HPDE6-E6E7 (cell line): ENCODE data around the gene ATP10B.
A peak's percentile ranks its signal among the peaks of the same experiment; 100 is the strongest.
"Not testable (repeated sequence)": the region's sequence is repeated elsewhere in the genome, so short reads cannot be mapped to it uniquely, and the experiment has no call there.

ENCODE experiments used
- DNase-seq: peaks from one replicate; pipeline ENCODE4 v3.0.0; 2011; ENCODE audit warnings: missing footprints; ENCODE audit errors: extremely low spot score

ATP10B gene

DNA sequence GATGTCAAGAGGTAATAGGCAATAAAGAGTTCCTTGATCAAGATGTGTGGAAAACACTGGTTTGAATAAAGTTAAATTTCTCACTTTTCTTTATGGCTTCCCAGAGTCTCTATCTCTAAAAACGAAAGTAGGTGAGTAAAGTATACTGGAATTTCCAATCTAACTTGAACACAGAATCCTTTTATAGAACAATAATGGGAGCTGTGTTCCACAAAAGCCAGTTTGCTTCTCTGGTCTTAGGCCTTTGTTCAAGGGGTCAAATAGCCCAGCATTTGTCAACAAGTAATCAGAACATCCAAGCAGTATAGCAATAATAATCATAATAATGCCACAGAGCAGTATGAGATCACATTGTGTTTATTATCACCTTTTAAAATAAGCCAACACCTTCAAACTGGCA is 20.2 kb downstream of the ATP10B start:
- no peak for DNase-seq

DNA sequence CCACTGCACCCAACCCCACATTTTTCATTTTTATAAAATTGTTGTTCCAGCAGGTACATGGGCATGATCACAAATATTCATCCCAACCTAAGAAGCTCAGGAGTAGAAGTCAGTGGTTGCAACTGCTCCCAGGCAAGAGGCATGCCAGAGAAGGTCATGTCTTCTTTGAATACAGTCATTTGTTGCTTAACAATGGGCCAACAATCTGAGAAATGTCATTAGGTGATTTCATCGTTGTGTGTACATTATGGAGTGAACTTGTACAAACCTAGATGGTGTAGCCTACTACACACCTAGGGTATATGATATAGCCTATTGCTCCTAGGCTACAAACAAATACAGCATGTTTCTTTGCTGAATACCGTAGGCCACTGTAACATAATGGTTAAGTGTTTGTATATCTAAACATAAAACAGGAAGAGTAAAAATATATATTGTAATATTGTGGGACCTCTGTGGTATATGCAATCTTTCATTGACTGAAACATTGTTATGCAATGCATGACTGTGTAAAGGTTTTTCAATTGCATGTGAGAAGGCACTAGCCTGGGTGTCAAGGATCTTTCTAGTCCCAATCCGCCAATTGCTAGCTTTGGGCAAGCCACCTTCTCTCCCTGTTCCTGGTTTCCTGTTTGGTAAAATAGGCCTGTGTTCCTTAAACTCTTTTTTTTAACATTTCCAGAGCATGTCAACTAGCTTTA is 27.6 kb downstream of the ATP10B start:
- no peak for DNase-seq

DNA sequence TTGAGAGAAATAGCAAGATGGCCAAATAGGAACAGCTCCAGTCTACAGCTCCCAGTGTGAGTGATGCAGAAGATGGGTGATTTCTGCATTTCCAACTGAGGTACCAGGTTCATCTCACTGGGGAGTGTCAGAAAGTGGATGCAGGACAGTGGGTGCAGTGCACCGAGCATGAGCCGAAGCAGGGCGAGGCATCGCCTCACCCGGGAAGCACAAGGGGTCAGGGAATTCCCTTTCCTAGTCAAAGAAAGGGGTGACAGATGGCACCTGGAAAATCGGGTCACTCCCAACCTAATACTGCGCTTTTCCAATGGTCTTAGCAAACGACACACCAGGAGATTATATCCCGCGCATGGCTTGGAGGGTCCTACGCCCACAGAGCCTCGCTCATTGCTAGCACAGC is 39.0 kb downstream of the ATP10B start:
- not testable (repeated sequence) for DNase-seq

DNA sequence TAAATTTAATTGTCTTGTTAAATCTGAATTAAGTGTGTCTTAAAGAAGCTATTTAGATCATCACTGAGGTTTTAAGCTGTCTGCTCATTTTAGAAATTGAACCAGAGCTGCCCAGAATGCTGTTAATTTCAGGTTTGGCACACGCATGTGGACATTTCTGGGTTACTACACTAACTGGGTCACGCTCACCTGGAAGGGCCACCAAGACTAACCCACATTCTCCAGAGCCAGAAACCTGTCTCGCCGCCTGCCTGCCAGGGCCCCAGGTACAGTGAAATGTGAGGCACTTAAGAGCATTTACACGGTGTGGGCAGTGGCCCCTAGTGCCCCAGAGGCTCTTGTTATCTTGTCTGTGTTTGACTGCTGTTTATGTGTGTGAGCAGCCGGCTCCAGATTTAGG is 46.6 kb downstream of the ATP10B start:
- no peak for DNase-seq

DNA sequence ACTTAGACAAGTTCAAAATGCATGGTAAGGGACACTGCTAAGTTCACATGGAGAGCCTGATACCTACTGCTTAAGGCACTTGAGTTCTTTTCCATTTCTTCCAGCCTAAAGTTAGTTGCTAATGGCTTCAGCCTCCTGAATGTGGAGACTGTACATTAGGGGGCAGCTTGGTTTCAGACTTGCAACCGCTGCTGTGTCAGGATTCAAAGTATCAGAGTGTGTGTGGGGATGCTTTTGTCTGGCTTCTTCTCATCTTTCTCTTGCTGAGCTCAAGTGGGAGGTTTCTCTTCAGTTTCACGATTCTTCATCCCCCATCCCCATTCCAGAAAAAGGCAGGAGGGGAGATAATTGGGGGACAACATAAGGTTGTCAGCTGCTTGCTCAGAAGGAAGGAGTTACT is 49.4 kb downstream of the ATP10B start:
- DNase-seq: no peak

DNA sequence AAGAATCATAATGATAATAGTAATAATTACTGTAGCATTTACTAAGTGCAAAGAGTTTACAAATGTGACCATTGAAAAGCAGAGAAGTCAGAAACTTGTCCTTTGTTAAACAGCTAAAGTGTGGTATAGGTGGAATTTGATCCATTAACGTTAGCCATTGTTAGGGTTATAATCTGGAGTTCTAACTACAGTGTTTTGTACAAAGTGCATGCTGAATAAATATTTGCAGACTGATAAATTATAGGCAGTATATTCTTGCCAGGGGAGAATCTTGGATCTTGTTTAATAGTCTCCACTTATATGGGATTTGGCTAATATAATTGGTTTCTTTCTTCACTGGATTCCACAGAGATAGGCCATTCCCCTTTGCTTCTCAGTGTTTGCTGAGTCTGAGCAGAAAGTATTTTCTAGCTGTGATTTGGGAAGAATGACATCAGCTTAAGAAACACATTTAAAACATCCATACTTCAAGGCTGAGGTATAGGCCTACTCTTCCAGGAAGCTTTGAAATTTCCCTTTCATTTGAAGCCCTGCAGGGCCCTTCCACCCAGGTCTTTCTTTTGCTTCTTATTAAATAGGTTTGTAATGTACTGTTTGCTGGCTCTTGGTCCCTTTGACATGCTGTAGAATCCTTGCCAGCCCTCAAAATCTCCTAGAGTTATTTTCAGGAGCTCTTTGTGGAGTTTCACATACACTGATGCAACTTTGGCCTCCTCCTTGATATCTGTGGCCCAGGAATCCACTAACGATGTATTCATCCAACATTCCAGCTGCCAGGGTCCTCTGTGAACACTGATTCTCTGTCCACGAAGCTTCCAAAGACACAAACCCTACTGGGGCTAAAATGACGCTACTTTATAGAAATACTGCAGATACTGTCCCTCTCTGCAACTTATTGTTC is 51.4 kb downstream of the ATP10B start:
- DNase-seq: no peak

DNA sequence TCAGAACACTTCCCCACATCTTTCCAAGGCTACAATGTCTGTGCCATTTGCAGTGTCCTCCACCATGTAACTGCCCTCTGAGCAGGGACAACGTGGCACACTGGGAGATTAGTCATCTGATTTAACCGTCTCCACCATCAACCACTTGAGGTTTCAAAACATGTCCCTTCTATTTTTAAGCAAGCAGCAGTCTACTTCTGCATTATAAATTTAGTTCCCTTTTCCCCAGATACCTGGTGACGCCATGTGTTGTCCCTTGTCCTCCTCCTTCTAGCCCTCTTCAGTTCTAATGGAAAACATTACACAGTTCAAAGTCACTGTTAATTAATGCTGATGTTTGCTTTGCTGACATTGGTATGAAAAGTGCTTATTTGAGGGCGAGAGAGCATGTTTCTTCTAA is 52.8 kb downstream of the ATP10B start:
- no peak for DNase-seq

DNA sequence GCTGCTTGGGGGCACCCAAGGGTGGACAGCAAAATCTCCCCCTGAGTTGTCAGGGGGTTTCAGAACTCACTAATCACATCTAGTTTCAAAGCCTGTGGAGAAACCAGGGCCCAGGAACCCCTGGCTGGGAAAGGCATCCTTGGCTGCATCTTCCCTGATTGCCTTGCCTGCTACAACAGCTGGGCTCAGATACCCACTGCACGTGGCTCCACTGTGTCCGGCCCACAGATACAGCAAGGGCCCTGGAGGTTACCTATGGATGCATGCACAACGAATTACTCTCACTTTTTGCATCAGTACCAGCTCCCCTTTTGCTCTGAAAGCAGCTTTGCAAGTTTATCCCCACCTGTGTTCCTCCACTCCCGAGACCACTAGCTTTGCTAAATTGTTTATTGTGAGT is 55.0 kb downstream of the ATP10B start:
- no peak for DNase-seq

DNA sequence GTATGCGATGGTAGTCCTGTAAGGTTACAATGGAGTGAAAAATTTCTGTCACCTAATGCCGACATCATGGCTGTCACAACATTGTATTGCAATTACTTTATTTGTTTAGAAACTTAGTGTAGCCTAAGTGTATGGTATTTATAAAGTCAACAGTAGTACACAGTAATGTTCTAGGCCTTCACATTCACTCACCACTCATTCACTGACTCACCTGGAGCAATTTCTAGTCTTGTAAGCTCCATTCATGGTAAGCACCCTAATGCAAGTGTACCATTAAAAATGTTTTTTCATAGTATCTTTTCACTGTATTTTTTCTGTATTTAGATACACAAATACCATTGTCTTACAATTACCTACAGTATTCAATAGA is 58.5 kb downstream of the ATP10B start:
- DNase-seq: no peak

DNA sequence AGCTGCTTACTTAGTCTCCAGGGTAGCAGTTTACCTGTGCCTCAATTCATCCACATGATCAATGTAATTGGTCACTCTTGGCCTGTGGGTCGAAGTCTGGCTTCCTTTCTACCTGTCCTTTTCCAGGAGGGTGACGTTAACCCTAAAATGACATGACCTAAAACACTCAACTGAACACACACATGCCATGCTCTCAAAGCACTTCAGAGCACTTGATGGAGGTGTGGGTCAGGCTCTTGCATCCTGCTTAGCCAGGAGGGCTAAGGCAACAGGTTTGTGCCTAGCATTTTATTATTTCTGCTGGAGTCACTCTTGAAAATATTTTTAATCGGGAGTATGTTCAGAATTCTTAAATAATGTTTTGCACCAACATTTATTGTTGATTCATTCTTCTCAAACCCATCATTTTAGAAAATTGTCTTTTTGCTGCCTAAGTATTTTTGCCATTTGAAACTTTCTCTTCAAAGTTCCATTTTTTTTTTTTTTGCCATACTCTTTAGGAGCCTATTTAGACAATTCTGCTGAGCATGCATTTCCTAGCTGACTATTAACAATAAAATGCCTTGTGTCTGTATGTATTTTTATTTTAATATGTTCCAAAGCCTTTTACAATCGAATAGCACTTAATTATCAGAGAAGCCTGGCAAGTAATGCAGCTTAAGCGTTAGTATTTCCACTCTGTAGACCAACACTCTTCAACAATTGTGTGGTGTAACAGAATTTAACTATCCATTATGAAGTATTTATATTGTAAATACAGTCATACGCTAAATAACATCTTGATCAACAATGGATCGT is 59.1 kb downstream of the ATP10B start:
- DNase-seq: no peak

DNA sequence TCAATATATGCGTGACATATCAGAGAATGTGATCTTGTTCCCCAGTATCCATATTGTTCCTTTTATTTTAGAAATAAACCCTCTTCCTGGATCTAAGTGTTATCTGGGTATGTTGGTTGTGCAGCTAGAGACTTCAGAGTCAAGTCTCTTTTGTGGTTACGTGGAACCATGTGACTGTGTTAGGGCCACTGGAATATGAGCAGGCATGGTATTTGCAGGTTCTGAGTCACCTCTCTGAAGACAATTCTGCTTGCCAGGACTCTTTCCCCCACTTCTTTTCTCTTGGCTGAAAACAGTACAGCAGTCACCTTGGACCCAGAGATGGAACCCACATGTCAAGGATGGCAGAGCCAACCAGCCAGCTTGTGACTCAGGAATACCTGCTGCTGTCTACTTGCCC is 59.7 kb downstream of the ATP10B start:
- DNase-seq: no peak

DNA sequence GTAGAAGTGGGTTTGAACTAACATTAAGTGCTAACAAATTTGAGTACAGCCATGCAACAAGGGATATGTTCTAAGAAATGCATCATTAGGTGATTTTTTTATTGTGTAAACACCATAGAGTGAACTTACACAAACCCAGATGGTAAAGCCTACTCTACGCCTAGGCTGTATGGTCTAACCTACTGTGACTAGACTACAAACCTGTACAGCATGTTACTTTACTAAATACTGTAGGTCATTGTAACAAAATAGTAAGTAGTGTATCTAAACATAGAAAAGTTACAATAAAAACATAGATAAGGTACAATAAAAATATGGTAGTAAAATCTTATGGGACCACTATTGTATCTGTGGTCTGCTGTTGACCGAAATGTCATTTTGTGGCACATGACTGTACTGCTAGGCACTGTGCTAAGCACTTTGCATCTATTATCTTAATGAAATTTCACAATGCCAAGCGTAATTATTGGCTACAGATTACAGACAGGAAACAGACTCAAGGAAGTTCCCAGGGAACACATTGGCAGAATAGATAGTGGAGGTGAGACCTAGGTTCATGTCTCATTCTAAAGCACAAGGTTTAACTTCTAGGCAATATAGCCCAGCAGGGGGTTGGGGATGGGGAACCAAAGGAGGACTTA is 62.7 kb downstream of the ATP10B start:
- DNase-seq: no peak

DNA sequence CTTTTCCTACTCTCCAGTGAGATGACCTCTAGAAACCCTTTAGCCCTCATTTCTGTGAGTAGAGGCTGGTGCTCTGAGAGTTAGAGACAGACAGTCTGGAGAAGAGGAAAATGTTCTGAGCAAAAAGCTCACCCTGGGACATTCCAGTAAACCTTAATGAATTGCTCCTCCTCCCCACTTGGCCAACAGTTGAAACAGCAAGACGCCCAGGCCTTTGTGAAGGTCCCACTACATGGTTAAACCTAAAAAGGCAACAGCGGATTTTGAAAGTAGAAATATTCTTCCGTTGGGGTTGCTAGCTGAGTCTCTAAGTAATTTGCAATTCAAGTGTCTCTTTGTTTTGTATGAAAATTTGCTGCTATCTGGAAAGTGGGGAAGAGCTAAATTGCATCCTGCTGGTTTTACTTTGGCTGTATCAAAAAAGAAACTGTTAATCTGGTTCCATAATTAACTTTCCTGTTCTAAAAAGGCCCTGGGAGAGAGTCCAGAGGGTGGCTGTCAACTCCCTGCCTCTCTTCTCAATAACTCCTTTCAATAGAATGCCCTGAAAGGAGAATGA is 63.8 kb downstream of the ATP10B start:
- DNase-seq: no peak

DNA sequence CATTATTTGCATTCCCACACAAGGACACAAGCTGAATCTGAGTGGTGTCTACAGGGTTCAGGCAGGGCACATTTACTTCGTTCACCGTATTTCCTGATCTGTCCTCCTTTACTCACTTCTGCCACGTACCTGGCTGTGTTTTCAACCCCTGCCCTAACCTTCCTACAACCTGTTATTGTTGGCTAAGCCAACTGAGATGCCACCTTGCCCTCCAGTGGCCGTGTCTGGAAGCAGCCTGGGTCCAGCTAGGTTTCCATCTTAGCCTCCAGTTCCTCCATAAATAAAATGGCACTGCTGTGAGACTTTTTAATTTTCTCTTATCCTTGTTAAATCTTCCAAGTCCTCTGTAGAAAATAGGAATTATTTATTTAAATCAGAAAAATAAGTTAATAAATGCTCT is 64.8 kb downstream of the ATP10B start:
- DNase-seq: peak; percentile 6

DNA sequence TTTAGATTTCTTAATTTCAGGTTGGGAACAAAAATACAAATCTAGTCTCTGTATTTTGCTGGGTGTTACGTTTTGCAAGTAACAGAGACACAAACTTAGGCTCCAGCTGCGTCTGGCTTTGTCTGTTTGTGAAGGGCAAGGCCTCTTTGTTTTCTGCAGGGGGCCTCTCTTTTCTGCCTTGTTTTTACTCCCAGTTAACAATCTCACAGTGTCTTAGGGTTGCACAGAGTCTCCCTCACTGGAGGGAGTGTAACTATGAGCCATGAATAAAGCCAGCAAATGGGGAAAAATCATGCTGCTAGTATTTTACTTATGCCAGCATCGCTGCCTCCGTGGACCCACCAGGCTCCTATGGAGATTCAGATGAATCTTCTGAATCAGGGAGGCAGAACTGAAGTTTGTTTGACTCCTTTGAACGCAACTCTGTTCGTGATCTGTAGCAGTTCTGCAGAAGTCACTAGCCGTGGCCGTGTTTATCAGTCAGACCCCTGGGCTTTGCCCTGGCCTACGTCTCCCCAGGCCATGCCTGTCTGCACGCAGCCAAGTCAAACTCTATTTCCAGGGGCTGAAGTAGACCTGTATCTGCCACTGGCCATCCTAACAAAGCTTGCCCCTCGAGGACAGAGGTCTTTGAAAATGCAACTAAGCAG is 77.2 kb downstream of the ATP10B start:
- DNase-seq: no peak

DNA sequence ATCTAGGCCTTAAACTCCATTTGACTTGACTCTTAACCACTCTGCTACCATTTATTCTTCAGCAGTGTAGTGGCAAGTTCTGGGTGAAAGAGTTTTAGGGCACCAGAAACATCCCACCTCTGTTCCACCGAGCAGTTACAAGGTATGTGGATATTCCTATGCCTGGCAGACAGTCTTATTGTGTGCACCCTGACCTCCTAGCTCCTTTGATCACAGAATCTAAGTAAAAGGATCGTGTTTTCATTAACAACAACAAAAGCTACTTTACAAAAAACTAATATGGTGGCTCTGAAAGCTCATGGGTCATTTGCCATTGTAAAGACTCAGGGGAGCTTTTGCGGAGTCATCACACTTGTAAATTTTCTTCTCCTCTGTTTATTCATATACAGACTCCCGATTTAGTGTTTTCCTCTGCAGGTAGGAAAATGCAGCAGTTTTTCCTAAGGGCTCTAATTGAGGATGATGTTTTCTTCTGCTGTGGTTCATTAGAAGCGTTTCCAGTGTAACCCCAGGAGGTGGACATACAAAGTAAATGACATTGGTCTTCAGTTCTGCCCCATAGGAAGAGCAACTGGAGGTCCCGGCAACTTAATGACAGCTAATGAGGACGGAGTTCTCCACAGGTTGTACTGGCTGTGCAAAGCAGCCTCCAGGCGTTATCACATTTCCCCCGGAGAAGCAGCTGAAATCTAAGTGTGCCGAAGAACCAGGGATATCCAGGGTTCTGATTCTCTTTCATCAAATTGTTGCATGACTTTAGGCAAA is 78.2 kb downstream of the ATP10B start:
- DNase-seq: no peak

DNA sequence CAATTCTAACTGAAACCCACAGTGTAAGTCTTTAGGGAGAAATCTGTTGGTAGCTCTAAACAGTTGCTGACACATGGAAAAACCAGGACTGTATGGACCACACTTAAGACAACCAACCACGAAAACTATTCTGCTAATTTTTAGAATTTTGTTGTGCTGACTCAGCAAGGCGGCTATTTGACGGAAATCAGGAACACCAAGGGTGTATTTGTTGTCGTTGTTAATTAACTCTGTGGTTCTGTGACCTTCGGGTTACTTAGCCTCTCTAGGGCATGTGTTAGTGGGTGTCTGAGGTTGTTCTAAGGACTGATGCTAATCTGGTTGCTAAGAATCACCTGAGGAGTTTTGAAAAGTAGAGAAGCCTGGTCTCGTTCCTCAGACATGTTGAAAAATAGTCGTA is 79.2 kb downstream of the ATP10B start:
- no peak for DNase-seq

DNA sequence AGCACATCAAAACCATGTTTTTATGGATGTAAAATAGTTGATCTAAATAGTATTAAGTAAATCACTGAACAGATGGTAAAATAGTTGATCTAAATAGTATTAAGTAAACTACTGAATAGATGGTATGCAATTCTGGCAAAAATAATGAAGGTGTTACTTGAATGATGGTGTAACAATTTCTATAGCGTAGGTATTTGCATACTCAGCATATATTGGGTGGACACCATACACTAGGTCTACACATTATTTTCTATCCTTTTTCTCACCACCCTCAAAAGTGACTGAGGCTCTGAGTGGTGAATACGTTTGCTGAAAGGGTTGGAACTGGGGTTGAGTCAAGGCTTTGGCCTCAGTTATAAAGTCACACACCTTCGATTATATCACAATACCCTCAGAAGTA is 81.3 kb downstream of the ATP10B start:
- no peak for DNase-seq

DNA sequence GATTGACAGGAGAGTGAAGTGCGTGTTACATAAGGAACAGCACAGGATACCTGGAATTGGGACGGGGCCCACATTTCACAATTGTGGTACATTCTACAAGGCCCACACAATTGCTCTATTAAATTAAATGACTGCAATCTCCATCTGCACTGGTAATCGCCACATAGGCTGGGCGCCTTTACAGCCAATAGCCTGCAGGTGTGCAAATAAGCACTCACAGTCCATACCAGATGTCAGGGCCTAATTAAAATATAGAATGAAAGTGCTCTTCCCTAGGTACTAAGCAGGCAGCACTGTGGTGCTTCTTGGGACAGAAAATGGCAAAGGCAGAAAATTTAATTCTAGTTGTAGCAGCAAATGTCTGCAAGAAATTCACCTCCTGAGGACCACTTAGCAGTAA is 82.7 kb downstream of the ATP10B start:
- no peak for DNase-seq

DNA sequence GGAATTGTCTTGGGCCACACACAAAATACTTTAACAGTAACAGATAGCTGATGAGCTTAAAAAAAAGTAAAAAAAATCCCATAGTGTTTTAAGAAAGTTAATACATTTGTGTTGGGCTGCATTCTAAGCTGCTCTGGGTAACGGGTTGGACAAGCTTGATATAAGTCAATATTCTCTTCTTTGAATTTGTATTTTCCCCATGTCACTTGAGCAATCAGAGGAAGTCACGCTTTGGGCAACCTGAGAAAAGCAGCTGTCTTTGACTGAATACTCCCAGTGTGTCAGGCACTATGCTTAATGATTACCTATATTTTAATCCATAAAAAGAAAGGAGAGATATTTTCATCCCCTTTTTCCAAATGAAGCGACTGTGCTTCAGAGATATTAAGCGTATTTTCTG is 84.9 kb downstream of the ATP10B start:
- no peak for DNase-seq
